HG03097 (cell line): Measurements from ENCODE around the gene MYO1D.

Source experiments
- ATAC-seq: cut with Tn5 transposase; IDR thresholded peaks from one replicate; pipeline ENCODE4 v1.9.1; 2021; ENCODE audit not compliant: unreplicated experiment, low FRiP score

MYO1D gene

DNA sequence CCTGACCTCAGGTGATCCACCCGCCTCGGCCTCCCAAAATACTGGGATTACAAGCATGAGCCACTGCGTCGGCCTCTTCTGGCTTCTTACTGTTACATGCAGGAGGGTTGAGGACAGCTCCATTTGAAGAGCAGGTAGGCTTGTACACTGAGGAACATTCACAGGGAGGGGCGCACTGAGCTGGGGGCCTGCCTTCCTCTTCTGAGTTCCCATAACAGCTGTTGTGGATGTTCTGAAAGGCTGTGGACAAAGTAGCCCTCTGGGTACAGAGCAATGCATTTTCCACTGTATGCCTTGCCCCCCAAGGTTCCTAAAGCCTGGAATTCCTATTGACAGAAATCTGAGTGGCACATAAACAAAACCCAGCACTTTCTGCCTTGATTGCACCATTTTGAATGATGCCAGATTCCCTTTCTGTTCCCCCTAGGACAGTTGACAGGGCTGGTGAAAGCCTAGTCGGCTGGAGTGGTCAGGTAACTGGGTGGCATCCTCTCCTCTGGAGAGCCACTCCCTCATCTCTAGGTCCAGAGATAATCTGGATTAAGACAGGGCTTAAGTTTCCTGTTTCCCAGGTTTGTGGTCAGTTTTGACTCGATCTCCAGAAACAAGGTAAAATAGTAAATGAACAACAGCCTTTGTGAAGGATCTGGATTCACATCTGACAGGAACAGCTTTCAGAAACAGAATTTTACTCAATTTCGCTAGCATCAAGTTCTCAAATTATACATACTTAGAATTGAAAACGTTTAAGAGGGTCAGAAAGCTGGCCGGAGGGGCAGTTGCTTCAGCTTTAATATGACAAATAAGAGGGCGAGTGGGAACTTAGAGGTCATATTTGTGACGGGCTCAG lies 391.4 kb downstream of the MYO1D start:
- ATAC-seq, result no peak

DNA sequence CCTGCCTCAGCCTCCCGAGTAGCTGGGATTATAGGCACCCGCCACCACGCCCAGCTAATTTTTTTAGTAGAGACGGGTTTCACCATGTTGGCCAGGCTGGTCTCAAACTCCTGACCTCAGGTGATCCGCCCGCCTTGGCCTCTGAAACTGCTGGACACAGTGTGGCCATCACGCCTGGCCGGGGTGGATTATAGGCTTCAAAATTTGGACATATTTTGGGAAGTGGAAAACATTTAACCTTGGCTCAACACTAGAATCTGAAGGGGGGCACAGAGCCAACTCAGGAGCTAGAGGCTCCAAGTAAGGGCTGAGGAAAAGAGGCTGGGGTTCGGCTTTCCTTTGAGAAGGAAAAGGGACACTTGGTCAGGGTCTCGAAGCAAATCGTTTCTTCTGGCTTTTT lies 392.3 kb downstream of the MYO1D start:
- ATAC-seq, result no peak

DNA sequence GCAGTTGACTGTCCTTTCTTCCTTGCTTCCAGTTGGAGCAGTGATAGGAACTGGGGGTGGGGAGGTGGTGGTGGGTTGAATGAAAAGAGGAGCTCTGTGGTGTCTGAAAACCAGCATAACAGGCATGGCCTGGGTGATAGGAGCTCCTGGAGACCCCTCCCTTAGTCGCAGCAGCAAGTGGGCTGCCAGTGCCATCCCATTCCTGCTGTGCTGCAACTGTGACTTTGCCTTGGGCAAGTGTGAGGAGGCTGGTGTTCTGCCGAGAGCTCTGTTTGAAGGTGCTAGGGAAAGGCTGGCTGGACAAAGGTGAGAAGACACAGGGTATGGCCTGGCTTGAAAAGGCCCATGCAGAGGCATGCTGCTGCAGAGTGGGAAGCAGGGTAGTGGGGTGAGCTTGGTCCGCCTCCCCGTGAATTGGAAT lies 392.9 kb downstream of the MYO1D start:
- no peak for ATAC-seq

DNA sequence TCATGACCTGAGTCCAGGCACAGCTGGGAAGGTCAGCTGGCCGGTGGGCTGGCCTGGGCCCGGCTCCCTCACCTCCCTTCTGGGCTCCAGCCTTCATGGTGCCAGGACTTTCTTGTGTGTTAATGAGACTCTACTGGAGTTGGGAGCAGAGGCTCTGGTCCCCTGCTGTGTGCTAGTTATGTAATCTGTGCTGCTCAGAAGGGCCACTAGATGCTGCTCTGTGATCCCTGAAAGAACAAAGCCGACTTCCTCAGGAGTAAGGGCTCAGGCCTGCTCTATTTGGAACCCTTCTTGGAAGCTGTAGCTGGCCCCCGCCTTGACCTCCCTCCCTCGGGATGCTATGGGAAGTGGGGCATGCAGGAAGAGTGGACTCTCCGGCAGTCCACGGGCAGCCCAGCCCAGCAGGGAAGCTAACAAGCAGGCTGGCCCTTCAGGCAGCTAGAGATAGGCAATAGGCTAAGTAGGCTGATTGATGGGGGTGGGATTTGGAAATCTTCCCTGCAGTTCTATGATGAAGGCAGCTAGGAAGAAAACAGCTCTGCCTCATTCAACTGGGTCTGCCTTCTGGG lies 393.4 kb downstream of the MYO1D start:
- no peak for ATAC-seq

DNA sequence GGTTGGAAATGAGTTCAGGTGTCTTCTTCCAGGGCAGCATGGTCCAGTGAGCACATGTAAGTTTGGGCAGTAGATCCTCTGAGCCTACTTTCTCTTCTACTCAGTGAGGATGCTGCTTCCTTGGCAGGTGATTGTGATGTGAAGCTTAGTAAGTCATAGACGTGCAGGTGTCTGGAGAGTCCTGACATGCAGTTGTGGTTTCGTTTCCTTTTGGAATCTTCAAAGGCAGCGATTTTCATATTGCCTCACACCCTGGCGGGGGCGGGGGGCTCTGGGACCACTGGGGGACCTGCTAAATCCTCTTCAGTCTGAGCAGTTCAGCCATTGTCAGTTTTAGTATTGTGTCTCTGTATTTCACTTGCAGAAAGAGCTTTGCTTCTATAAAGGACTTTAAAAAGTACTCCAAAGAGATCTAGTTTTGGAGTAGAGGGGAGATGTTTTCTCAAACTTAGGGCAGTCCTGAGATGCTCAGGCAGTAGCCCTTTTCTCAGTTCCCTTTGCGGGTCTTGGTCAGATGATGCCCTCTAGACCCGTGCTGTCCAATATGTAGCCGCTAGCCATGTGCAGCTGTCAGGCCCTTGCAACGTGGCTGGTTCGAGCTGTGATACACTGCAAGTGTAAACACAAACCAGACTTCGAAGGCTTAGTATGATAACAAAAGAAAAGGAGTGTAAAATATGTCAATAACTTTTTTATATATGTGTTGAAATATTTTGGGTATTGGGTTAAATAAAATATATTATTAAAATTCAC lies 394.2 kb downstream of the MYO1D start:
- ATAC-seq, result no peak

DNA sequence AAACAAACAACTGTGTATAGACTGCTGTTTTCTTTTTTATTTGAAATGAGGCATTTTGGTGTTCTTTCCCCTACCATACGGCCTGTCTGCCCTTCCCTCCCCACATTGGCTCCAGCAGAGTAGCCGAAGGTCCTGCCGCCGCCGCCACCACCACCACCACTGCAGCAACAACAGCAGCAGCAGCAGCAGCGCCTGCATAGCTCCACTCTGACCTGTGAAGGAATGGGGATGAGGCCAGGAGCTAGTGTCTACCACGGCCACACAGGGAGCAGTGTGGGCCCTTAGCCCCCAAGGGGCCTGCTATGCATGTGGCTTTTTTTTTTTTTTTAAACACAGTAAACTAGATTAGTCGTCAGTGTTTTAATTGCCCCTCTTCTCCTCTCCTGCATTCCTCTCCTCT lies 395.7 kb downstream of the MYO1D start:
- no peak for ATAC-seq

DNA sequence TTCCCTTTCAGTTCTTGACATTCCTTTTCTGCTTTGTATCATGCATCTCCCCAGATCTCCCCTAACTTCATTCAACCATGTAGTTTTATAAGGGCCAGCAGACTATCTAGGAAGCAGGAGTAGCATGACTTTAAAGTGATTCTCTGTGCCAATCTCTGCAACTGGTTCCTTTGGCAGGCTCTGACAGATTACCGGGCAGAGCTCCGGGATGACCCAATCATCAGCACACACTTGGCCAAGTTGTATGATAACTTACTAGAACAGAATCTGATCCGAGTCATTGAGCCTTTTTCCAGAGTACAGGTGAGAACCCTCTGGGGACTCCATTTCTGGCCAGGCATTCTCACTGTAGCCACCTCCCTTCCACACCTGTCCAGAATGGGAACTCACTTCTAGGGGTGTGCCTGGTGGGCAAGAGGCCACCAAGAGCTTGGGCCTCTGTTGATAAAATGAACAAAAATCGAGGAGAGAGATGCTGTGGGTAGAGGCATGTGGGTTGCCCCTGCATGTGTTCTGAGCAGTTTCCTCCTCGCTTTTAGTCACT lies 397.8 kb downstream of the MYO1D start:
- ATAC-seq, result no peak

DNA sequence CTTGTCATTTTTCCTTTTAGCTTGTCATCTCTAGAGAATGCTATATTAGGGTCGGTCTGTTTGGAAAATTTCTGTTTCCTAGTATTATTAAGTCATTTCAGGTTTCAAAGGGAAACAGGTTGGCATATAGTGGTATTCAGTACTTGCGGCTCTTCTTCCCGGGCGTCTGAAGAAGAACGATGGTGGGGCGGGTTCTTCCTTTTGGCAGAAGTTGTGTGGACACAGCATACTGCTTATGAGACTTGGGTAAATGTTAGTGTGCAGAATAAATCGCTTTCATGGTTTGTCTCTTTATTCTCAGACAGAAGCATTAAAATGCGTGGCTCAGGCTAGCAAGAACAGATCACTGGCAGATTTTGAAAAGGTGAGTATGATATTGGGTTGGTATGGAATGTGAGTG lies 399.7 kb downstream of the MYO1D start:
- ATAC-seq, result no peak

DNA sequence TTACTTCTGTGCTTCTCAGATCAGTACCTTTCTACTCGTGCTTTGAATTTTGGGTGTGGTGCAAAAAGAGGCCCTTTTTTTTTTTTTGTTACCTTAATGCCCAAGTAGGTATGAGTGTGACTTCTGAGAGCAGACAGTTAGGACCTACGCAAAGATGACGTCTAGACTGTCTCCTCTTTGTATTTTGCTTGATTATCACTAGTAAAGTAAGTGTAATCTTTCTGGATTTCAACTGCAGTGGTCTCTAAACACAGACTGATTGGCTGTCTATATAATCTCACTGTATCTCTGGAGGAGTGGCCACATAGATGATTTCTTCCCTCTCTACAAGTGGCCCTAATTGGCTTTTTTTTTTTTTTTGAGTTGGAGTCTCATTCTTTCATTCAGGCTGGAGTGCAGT lies 401.7 kb downstream of the MYO1D start:
- no peak for ATAC-seq

DNA sequence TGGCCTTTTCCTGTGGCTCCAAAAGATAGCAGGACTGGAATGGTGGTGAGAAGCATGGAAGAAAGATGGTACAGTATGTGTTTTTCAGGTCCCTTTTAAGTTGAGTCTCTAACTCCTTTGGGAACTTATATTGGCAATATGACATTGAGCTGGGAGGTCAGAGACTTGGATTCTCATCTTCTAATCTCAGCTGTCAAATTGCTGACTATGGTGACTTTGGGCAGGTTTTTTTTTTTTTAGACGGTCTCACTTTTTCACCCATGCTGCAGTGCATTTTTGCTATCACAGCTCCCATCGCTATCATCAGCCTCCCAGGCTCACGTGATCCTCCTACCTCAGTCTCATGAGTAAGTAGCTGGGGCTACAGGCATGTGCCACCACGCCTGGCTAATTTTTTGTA lies 405.3 kb downstream of the MYO1D start:
- ATAC-seq, result no peak

DNA sequence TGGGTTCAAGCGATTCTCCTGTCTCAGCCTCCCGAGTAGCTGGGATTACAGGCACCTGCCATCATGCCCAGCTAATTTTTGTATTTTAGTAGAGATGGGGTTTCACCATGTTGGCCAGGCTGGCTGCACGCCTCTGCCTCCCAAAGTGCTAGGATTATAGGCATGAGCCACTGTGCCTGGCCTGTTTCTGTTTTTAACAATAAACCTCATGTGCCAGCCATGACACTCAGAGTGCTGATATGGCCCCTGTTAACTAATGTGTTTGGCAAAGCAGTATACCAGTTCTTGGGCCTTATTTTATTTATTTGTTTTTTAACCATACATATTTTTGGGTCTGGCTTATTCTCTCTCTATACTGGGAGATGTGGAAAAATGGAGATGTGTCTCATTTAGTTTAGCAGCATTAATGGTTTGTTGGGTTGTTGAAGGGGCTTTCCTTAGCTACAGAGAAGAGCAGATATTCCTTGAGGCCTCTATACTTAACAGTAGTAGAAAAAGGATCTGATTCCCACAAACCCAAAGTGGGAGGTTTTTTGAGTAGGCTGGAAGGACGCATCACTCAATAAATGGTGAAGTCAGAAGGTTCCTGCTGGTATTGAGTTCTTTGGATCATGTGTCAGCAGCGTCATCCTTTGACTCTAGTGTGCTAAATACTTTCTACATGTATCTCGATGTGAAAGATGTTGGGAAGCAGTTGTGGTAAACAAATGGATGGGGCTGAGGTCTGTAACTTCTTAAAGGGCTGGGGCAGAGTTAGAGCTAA lies 406.3 kb downstream of the MYO1D start:
- no peak for ATAC-seq

DNA sequence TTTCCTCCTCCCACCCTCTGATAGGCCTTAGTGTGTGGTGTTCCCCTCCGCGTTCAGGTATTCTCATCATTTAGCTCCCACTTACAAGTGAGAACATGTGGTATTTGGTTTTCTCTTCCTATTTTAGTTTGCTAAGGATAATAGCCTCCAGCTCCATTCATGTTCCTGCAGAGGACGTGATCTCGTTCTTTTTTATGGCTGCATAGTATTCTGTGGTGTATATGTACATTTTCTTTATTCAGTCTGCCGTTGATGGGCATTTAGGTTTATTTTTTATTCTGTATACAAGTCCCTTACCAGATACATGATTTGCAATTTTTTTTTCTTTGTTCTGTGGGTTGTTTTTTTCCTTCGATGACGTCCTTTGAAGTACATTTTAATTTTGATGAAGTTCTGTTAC lies 409.0 kb downstream of the MYO1D start:
- no peak for ATAC-seq

DNA sequence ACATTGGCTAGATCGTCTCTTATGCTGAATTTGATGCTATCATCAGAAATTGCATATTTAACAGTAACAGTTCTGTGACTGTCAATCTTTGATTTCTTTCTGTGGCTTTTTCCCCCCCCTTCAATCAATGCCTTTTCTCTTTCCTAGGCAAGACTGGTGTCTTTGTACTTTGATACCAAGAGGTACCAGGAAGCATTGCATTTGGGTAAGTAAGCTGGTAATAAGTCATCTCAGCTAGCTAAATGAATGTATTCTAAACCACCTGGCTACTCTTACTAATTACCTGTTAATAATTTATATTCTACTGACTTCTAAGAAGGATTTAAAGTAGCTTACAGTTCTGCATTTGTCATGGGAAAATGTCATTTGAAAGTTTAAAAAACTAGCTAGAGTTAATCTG lies 412.6 kb downstream of the MYO1D start:
- ATAC-seq, result no peak

DNA sequence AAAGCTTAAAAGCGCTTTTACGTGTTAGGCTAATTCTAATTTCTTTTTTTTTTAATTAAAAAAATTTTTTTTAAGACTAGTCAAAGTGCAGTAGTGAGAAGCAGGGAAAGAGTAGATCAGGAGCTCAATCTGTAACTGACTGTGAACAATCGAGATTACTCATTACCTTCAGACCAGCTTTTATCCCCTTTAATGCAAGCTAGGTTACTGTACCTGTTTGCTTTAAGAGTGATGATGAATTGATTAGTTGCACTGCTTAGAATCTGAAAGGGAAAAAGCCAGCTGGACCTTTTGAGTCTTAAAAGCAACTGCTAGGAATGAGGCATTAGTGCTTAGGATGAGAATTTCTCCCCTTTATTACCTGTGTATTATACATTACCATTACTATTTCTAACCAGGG lies 413.6 kb downstream of the MYO1D start:
- ATAC-seq, result no peak

DNA sequence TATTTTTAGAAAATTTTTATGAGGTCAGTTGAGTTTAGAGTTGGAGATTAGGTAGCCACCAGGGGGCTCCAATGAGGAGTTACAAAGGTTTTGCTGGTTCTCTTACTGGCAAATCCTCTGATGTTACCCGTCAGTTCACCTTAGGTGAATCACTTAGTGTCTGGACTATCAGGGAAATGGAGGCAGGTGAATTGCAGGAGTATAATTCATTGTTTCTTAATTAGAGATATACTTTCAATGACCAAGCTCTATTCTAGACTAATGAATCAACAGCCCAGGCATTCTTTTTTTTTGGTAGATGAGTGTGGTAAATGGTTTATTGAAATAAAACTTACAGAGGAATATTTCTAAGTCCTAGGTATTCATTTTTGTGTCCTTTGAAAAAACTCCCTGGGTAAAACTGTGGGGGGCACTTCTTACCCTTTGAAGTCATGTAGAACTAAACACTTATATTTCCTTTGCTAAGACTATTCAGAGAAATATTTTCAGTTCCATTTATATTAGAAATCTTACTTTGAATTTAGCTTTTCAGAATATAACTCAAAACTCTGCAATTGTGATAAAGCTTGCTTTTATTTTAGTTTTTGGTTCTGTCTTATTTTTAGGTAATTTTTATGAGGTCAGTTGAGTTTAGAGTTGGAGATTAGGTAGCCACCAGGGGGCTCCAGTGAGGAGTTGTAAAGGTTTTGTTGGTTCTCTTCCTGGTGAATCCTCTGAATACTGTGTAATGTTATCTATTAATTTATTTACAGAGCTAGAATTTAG lies 414.9 kb downstream of the MYO1D start:
- no peak for ATAC-seq

DNA sequence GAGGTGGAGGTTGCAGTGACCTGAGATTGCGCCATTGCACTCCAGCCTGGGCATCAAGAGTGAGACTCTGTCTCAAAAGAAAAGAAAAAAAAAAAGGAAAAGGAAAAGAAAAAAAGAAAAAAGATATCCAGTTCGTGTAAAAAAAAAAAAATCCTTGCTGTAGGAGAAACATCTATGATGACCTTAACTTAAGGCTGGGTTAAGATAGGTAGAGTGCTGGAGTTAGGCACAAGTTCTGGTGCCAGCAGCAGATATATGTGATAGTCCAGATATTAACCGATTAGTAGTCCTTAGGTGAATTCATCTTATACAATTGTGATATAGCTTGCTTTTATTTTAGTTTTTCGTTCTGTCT lies 415.4 kb downstream of the MYO1D start:
- no peak for ATAC-seq

DNA sequence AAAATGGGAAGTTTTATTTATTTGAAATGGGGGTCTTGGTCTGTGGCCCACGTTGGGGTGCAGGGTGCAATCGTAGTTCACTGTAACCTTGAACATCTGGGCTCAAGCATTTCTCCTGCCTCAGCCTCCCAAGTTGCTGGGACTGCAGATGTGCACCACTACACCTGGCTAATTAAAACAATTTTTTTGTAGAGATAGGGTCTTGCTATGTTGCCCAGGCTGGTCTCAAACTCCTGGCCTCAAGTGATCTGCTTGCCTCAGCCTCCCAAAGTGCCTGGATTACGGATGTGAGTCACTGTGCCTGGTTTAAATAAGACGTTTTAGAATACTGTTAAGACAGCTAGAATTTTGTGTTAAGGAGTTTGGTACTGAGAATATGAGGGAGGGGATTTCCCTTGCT lies 416.9 kb downstream of the MYO1D start:
- ATAC-seq, result no peak

DNA sequence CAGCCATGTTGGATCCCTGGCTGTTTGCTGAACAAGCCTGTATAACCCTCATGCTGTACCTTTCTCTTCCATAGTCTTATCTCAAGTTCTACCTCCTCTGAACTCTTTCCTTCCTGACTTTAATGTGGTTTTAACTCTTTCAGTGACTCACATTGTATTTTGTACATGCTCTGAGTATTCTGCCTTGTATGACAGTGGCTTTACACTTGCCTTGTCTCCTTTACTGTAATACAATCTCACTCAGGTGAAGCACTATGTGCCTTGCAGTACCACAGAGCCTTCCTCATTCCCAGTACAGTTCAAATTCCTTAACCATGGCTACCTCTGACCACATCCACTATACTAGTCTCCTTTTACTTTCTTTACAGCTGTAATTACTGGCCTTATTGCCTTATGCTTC lies 418.6 kb downstream of the MYO1D start:
- no peak for ATAC-seq

DNA sequence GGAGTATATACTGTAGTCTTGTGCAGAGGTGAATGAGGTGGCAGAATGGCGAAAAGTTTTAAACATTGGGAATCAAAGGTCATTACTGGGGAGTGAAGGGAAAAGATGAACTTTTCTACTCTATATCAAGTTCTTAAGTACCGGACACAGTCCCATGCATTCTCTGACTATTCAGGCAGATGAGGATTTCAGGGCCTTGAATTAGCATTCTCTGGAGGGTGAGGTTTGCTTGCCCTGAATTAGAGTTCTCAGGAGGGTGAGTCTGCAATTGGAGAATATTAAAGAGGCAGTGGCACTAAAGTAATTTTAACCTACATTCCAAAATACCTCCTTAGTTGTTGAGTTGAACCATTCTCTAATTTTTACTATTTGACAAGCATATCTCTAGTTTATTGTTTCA lies 423.6 kb downstream of the MYO1D start:
- ATAC-seq, result no peak

DNA sequence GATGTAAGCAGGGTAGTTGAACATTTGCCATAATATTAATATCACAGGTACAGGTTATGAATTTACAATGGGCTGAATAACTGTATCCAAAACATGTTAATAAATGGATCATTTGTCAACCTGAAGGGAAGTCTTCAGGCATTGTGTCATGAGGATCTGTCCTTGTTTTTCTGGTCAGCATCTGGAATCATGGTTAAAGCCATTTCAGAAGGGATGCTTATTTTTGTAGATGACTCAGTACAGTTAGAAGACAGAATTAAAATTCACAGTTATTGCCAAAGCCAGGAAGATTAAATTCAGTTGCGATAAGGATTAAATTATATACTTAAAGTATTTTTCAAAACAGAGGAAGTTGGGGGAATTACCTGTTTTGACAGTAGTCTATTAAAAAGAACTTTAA lies 424.6 kb downstream of the MYO1D start:
- ATAC-seq, result no peak
